ENCODE data around the gene KDM2B.

The KDM2B gene

DNA sequence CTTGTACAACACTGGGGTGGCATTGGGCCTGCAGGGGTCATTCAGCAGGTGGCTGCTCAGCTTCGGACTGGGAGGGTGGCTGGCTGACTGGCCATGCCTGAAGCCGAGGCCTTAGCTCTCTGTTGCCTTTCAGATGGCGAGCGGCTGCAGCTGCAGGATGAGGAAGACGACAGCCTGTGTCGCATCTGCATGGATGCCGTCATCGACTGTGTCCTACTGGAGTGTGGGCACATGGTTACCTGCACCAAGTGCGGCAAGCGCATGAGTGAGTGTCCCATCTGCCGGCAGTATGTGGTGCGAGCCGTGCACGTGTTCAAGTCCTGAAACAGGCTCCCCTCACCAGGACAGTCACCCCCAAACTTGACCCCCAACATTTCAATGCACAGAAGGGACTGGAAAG is 157.6 kb downstream of the KDM2B start:
- H3K4me3 ChIP-seq (ENCODE audit: low read depth, low read length): no peak overlapping the region
- TF ChIP-seq, protein P1, sequence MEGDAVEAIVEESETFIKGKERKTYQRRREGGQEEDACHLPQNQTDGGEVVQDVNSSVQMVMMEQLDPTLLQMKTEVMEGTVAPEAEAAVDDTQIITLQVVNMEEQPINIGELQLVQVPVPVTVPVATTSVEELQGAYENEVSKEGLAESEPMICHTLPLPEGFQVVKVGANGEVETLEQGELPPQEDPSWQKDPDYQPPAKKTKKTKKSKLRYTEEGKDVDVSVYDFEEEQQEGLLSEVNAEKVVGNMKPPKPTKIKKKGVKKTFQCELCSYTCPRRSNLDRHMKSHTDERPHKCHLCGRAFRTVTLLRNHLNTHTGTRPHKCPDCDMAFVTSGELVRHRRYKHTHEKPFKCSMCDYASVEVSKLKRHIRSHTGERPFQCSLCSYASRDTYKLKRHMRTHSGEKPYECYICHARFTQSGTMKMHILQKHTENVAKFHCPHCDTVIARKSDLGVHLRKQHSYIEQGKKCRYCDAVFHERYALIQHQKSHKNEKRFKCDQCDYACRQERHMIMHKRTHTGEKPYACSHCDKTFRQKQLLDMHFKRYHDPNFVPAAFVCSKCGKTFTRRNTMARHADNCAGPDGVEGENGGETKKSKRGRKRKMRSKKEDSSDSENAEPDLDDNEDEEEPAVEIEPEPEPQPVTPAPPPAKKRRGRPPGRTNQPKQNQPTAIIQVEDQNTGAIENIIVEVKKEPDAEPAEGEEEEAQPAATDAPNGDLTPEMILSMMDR (IDR thresholded peaks at IDR 0.05; ENCODE audit: low read depth, low read length, missing control alignments): no peak
- no peak for DNase-seq (ENCODE audit: low read depth)

DNA sequence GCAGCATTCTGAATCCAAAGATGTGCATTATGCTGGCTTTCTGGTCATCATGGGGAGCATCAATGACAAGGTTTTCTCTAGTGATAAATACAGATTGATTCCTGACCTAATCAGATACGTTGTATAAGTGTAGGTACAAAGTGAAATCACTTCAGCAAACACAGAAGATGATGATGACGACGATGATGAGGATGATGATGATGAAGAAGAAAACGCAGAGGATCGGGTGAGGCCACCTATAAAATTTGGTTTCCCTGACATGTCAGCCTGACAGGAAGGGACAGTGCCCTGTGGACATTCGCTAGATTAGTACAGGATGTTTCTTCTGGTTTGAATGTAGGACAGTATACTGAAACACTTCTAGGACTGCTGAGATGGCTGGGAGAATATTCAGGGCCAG is 160.7 kb downstream of the KDM2B start:
- TF ChIP-seq, protein P1 (IDR thresholded peaks at IDR 0.05; ENCODE audit: low read depth, low read length, missing control alignments): no peak
- DNase-seq (ENCODE audit: low read depth): no peak
- no peak overlapping the region for H3K4me3 ChIP-seq (ENCODE audit: low read depth, low read length)

DNA sequence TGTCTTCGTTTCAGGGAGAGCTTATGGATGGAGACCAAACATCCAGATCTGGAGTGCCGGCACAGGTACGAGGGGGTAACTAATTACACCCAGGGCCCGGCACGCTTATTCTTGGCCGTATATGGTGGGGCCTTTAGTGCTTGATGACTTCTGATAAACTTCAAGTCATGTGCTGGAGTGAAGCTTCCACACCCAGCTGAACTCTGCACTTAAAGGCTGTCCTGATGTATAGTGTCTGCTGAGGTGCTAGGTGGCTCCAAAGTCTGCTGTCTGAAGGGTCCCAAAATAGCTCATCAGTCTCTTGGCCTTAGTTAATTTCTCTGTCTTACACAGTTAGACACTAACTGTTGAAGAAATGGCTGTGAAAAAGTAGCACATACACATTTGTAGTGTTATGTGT is 163.0 kb downstream of the KDM2B start:
- DNase-seq (ENCODE audit: low read depth): no peak
- H3K4me3 ChIP-seq (ENCODE audit: low read depth, low read length): no peak overlapping the region
- TF ChIP-seq, protein P1 (IDR thresholded peaks at IDR 0.05; ENCODE audit: low read depth, low read length, missing control alignments): no peak

- no peak overlapping the region for H3K4me3 ChIP-seq (ENCODE audit: low read depth, low read length)
- TF ChIP-seq, protein P1 (IDR thresholded peaks at IDR 0.05; ENCODE audit: low read depth, low read length, missing control alignments): no peak
- DNase-seq (ENCODE audit: low read depth): no peak
Observed at GRCh38 chr12:121413917-121414316, 166.9 kb downstream of the KDM2B start.

GRCh38 chr12:121405211-121405610 is 175.6 kb downstream of the KDM2B start:
- TF ChIP-seq, protein P1 (IDR thresholded peaks at IDR 0.05; ENCODE audit: low read depth, low read length, missing control alignments): no peak

DNA sequence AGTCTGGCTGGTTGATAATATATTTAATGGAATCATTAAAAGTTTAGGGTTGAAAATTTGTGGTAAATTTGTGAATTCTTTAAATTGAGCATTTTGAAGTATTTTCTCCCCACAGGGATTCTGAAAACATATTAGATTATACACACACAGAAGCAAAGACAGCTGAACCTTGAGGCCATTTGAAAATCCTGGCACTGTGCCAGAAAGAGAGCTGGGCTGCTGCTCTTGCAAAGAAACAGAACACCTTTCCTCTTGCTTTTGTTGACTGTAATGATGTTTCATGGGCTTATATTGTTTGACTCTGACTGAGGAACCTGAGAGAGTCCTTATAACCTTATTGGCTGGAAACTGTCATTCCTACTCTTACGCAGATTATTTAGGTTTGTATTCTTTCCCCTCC is 176.1 kb downstream of the KDM2B start:
- DNase-seq (ENCODE audit: low read depth): no peak
- TF ChIP-seq, protein P1 (IDR thresholded peaks at IDR 0.05; ENCODE audit: low read depth, low read length, missing control alignments): no peak
- no peak overlapping the region for H3K4me3 ChIP-seq (ENCODE audit: low read depth, low read length)

More at GRCh38 chr12:121405211-121405610, 175.6 kb downstream of the KDM2B start:
- no peak for DNase-seq (ENCODE audit: low read depth)
- no peak overlapping the region for H3K4me3 ChIP-seq (ENCODE audit: low read depth, low read length)

- no peak overlapping the region for H3K4me3 ChIP-seq (ENCODE audit: low read depth, low read length)
- TF ChIP-seq, protein P1 (IDR thresholded peaks at IDR 0.05; ENCODE audit: low read depth, low read length, missing control alignments): no peak
- no peak for DNase-seq (ENCODE audit: low read depth)
Observed at GRCh38 chr12:121403721-121404120, 177.1 kb downstream of the KDM2B start.

Measured in GM12864 (cell line).